ENCODE results near the gene PRR22. TPM values are rescaled to one million over a fixed set of nuclear protein-coding genes. Genes with fewer than 3 reads are reported as not detected.
A peak's percentile ranks its signal among the peaks of the same experiment; 100 is the strongest.

PRR22 gene
- total RNA-seq, 1 donor from 2014 or later: 0.41 TPM

- FAIRE-seq: no peak
- DNase-seq (ENCODE audit: low spot score in 2 of 2): no peak
These were observed 30.3 kb upstream of the PRR22 start for GRCh38 chr19:5814852-5815246.

- DNase-seq (ENCODE audit: low spot score in 2 of 2): no peak
- no peak for FAIRE-seq
These were observed 29.7 kb upstream of the PRR22 start for GRCh38 chr19:5814123-5814851.

GRCh38 chr19:5811117-5811516 lies 26.6 kb upstream of the PRR22 start:
- DNase-seq (ENCODE audit: low spot score in 2 of 2) (no peak), FAIRE-seq (no peak)

DNA sequence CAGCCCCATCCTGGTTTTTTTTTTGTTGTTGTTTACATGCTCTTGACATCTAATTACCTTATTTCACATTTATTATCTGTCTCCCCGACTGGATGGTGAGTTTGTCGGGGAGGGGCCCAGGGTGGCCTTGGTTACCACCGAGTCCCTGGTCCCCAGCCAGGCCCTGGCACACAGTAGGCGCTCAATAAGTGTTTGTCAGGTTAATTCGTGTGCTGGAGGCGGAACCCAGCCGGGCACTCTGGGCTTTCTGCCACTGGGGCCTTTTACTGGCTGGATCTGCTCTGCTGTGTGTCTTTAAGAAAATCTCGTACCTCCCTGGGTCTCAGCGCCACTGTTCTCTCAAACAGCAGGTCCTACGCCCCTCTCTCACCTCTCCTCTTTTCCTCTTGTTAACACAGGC lies 24.9 kb upstream of the PRR22 start:
- DNase-seq (ENCODE audit: low spot score in 2 of 2) (no peak), FAIRE-seq (no peak)

DNA sequence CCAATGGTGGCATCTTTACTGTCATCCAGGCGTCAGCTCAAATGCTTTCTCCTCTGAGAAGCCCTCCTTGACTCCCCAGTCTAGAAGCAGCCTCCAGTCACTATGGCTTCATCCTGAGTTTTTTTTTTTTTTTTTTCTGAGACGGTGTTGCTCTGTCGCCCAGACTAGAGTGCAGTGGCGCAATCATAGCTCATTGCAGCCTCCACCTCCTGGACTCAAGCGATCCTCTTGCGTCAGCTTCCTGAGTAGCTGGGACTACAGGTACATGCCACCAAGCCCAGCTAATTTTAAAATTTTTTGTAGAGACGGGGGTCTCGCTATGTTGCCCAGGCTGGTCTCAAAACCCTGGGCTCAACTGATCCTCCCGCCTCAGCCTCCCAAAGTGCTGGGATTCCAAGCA lies 24.5 kb upstream of the PRR22 start:
- DNase-seq (ENCODE audit: low spot score in 2 of 2) (no peak), FAIRE-seq (no peak)

GRCh38 chr19:5808120-5808816 lies 23.7 kb upstream of the PRR22 start:
- DNase-seq (ENCODE audit: low spot score in 2 of 2) (no peak), FAIRE-seq (no peak)

GRCh38 chr19:5806905-5807304 lies 22.4 kb upstream of the PRR22 start:
- FAIRE-seq (no peak), DNase-seq (ENCODE audit: low spot score in 2 of 2) (no peak)

GRCh38 chr19:5806133-5806489 lies 21.6 kb upstream of the PRR22 start:
- DNase-seq (ENCODE audit: low spot score in 2 of 2) (no peak), FAIRE-seq (no peak)

GRCh38 chr19:5805462-5806132 lies 21.1 kb upstream of the PRR22 start:
- peak in 1 of 2 donors; percentile 72 for DNase-seq (ENCODE audit: low spot score in 2 of 2)
- FAIRE-seq: no peak

- DNase-seq (ENCODE audit: low spot score in 2 of 2) (no peak), FAIRE-seq (no peak)
These were observed 20.2 kb upstream of the PRR22 start, which contains the start of gene NRTN for GRCh38 chr19:5804516-5805461. Gene NRTN, plus strand, starts transcription at chr19:5805067. Its CDS starts 19,099 bp downstream, at chr19:5824166.

GRCh38 chr19:5803752-5804515 lies 19.4 kb upstream of the PRR22 start:
- FAIRE-seq: no peak
- peak; percentile 84 to 89 for DNase-seq (ENCODE audit: low spot score in 2 of 2)

DNA sequence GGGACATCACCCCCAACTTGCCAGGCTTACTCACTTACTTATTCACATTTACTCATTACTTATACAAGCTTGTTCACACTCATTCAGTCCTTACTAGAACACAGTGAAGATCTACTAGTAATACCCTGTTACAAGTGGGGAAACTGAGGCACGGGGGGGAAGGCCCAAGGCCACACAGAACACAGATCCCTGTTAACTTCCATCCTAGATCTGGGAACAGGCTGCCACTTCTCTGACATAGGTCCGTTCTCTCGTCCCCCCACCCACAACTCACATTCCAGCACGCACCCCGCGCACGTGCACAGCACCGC lies 18.9 kb upstream of the PRR22 start:
- no peak for DNase-seq (ENCODE audit: low spot score in 2 of 2)
- FAIRE-seq: no peak

DNA sequence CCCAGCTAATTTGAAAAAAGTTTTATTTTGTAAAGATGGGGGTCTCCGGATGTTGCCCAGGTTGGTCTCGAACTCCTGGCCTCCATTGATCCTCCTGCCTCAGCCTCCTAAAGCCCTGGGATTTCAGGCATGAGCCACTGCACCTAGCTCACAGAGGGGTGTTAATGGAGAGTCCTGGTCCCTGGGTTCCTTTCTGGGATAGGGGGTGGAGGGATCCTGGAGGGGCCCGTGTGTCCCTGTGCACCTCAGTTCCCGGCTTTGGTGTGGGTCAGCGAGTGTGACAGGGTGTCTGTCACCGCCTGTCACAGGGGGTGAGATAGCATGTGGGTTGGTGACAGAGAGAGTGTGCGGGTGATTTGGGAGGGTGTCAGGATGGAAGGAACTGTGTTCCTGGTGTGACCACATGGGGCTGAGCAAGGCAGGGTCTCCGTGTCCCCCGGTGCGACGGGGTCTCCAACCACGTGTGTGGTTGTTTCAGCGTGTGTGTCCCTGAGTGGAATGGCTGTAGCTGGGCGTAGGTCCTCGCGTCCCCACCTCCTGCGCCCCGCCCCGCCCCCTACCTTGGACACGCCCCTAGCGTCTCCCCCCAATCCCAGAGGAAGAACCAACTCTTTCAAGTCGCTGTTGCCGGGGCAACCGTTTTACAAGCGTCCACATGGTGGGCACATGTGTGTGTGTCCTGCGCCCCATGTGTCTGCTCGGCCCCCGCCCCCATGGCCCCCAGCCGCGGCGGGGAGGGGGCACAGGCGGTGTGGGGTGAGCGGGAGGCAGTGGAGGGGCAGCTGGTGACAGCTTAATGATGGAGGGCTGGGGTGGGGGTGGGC lies 17.5 kb upstream of the PRR22 start:
- DNase-seq (ENCODE audit: low spot score in 2 of 2): no peak
- no peak for FAIRE-seq

GRCh38 chr19:5800361-5801270 lies 16.1 kb upstream of the PRR22 start:
- DNase-seq (ENCODE audit: low spot score in 2 of 2): no peak
- no peak for FAIRE-seq

DNA sequence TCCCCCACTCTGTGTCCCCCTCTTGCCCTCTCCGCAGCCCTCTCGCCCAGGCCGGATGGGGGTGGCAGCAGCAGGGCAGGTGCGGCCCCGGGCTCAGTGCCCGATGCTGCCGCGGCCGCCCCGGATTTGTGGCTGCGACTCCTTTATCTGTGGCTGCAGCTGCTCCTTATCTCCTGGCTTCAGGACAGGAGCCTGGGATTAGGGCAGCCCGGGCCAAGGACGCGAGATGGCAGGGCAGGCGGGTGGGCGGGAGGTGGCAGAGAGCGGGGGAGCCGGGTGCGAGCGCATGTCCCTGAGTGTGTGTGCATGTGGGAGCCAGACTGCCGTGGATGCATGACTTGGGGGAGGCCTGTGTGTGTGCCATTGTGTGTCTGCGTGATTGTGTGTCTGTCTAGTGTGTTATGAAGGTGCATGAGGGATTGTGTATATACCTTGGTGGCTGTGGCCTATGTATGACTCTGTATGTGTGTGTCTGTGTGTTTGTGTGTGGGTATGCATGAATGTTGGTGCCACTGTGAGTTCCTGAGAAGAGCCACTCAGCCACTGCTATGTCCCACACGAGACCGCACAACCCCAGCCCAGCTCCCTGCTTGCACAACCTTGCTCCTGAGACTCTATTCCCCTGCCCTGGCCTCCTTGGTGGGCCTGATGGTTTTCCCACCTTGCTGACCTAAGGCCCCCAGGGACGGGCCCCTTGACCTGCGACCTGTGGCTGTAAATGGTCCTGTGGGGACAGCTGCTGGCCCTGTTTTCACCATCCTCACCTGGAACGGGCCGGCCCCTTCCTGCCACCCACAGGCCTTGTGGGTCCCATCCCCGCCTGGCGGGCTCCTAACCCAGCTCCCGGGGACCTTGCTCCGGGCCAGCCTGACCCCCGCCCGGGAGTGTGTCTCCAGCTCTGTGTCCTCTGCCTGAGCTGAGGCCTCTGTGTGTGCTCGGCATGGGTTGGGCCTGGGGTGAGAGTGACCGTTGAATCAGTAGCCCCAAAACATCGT lies 15.0 kb upstream of the PRR22 start:
- no peak for DNase-seq (ENCODE audit: low spot score in 2 of 2)
- no peak for FAIRE-seq

- FAIRE-seq (no peak), DNase-seq (ENCODE audit: low spot score in 2 of 2) (no peak)
These were observed 13.7 kb upstream of the PRR22 start for GRCh38 chr19:5798244-5798643.

Data from frontal cortex (tissue), 4 donors.